Measurements from ENCODE around the gene ZNF514.
"Not testable (repeated sequence)": the region's sequence is repeated elsewhere in the genome, so short reads cannot be mapped to it uniquely, and the experiment has no call there.

Gene ZNF514

DNA sequence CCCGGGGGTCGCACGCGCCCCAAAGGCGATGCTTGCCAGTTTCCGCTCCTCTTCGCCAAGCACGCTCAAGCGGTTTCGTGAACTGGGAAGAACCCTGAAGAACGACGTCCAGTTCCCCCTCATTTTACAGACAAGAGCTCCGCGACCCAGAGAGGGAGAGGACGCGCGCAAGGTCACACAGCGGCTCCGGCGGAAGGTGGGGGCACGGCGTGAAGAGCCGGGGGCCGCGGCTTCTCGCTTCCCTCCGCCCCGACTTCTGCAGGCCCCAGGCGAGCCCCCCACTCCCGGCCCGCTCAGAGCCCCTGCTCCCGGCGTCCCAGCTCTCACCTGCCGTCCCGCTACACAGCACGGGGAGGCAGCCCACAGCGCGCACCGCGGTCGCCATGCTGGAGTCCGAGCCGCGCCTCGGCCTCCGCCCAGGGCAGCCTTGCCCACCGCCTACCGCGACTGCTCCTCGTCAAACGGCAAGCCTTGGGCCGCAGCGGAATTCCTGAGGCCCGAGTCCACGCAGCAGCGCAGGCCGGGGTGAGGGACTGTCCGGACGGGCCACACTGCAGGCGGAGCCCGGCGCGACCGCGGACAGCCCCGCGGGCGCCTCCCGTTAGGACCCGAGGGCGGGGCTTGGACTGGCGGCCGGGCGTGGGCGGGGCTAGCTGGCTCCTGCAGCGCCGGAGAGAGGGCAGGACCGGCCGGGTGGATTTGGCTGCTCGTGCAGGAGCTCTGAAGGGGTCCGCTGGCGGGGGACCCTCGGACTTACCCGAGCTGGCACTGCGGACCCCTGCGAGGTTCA is 38.0 kb downstream of the ZNF514 start, which contains the start of gene MRPS5:
Gene MRPS5 (minus strand): TSS at position 402 of the 790 bp plus-strand sequence. CDS start 17 bp downstream, at position 385.
- peak within 1 kb of the TSS; percentile 70 for H3K9ac ChIP-seq (ENCODE audit: low read depth, low read length)
- H3K4me3 ChIP-seq (ENCODE audit: low read depth, low read length) = peak within 1 kb of the TSS; percentile 94
- H3K36me3 ChIP-seq (ENCODE audit: control insufficient read depth, insufficient read depth, low read length) = no peaks in the 10 kb centered on the region
- no peaks in the 10 kb centered on the region for H3K27me3 ChIP-seq (ENCODE audit: control insufficient read depth, insufficient read depth, low read length)
- no peaks in the 10 kb centered on the region for H3K9me3 ChIP-seq (ENCODE audit: control insufficient read depth, insufficient read depth, low read length)
- H3K4me1 ChIP-seq (ENCODE audit: control insufficient read depth, insufficient read depth, low read length) = peaks cover 14% of the 10 kb centered on the region

DNA sequence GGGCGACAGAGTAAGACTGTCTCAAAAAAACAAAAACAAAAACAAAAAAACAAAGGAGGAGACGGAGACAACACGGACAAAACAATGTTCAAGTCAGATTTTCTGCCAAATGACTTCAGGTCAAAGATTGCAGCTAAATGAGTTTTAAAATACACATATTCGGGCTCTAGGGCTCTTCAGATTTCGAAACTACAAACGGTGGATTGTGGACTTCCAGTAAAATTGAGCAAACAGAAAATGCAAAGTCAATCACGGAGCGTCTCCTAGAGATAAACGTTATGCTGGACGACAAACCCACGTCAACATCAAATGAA is 38.6 kb downstream of the ZNF514 start:
- H3K27me3 ChIP-seq (ENCODE audit: control insufficient read depth, insufficient read depth, low read length) = no peaks in the 10 kb centered on the region
- peaks cover 14% of the 10 kb centered on the region for H3K4me1 ChIP-seq (ENCODE audit: control insufficient read depth, insufficient read depth, low read length)
- peak overlapping the region; percentile 51 for H3K9ac ChIP-seq (ENCODE audit: low read depth, low read length)

DNA sequence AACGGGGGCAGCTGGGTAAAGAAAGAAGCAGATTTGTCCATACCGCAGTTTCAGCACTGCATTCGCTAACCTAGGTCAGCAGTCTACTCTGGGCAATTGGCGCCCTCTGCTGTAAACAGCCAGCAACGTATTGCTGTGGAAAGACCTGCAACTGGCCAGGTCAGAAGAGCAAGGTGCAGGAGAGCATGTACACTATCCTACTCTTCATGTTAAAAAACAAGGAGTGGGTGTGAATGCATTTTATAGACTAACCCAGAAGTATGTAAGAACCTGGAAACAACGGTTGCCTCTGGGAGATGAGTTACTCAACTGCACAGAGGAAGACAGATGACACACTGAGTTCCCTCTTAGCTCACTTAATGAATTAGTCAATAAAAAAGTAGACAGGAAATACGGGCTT is 44.2 kb downstream of the ZNF514 start:
- no peak overlapping the region for H3K4me3 ChIP-seq (ENCODE audit: low read depth, low read length)
- no peak overlapping the region for H3K9ac ChIP-seq (ENCODE audit: low read depth, low read length)
- H3K9me3 ChIP-seq (ENCODE audit: control insufficient read depth, insufficient read depth, low read length) = no peaks in the 10 kb centered on the region
- no peaks in the 10 kb centered on the region for H3K27me3 ChIP-seq (ENCODE audit: control insufficient read depth, insufficient read depth, low read length)
- peaks cover 9% of the 10 kb centered on the region for H3K4me1 ChIP-seq (ENCODE audit: control insufficient read depth, insufficient read depth, low read length)
- H3K36me3 ChIP-seq (ENCODE audit: control insufficient read depth, insufficient read depth, low read length) = peaks cover 5% of the 10 kb centered on the region

More for the DNA sequence above, 38.6 kb downstream of the ZNF514 start:
- no peaks in the 10 kb centered on the region for H3K9me3 ChIP-seq (ENCODE audit: control insufficient read depth, insufficient read depth, low read length)
- peak overlapping the region; percentile 94 for H3K4me3 ChIP-seq (ENCODE audit: low read depth, low read length)
- no peaks in the 10 kb centered on the region for H3K36me3 ChIP-seq (ENCODE audit: control insufficient read depth, insufficient read depth, low read length)

DNA sequence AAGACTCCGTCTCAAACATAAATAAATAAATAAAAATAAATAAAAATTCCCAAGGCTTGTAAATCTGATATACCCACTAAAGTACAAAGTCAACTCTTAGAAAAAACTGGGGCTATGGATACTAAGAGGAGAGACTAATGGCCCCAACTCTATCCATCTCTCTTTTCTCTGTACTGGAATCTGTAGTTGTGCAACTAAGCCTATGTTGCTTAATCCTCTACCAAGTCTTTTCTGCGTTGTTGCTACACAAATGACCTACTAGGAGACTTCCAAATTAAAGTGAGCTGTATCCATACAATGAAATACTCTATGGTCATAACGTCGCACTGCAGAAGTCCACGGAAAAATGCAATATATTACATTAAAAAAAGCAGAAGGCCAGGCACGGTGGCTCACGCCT is 46.2 kb downstream of the ZNF514 start:
- H3K9me3 ChIP-seq (ENCODE audit: control insufficient read depth, insufficient read depth, low read length) = no peaks in the 10 kb centered on the region
- no peak overlapping the region for H3K4me3 ChIP-seq (ENCODE audit: low read depth, low read length)
- H3K9ac ChIP-seq (ENCODE audit: low read depth, low read length) = no peak overlapping the region
- H3K27me3 ChIP-seq (ENCODE audit: control insufficient read depth, insufficient read depth, low read length) = no peaks in the 10 kb centered on the region
- peaks cover 6% of the 10 kb centered on the region for H3K4me1 ChIP-seq (ENCODE audit: control insufficient read depth, insufficient read depth, low read length)
- H3K36me3 ChIP-seq (ENCODE audit: control insufficient read depth, insufficient read depth, low read length) = peaks cover 15% of the 10 kb centered on the region

DNA sequence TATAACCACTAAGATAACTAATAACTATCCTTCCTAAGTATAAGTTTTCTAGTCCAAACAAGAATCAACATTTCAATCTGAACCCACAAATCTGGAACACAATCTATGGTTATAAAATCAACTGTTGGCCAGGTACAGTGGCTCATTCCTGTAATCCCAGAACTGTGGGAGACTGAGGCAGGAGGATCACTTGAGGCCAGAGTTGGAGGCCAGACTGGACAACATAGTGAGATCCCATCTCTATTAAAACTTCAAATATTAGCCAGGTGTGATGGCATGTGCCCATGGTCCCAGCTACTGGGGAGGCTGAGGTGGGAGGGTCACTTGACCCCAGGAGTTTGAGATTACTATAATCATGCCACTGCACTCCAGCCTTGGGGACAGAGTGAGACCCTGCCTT is 49.3 kb downstream of the ZNF514 start:
- no peaks in the 10 kb centered on the region for H3K4me1 ChIP-seq (ENCODE audit: control insufficient read depth, insufficient read depth, low read length)
- H3K36me3 ChIP-seq (ENCODE audit: control insufficient read depth, insufficient read depth, low read length) = peaks cover 44% of the 10 kb centered on the region
- no peaks in the 10 kb centered on the region for H3K9me3 ChIP-seq (ENCODE audit: control insufficient read depth, insufficient read depth, low read length)
- H3K27me3 ChIP-seq (ENCODE audit: control insufficient read depth, insufficient read depth, low read length) = no peaks in the 10 kb centered on the region
- no peak overlapping the region for H3K4me3 ChIP-seq (ENCODE audit: low read depth, low read length)
- H3K9ac ChIP-seq (ENCODE audit: low read depth, low read length) = no peak overlapping the region

DNA sequence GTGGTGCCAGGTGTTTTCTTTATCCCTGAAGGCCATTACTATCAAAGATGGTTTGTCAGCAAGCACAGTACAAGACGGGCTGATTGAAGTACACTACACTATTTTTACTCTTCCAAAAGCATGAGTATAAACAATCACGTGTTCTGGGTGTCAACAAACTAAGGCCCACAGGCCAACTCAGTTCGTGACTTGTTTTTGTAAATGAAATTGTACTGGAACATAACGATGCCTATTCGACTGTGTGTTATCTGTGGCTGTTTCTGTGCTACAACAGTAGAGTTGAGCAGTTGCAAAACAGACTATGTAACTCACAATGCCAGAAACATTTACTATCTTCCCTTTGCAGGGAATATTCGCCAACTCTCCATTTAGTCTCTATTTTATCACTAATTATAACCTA is 50.4 kb downstream of the ZNF514 start:
- peaks cover 49% of the 10 kb centered on the region for H3K36me3 ChIP-seq (ENCODE audit: control insufficient read depth, insufficient read depth, low read length)
- H3K9me3 ChIP-seq (ENCODE audit: control insufficient read depth, insufficient read depth, low read length) = no peaks in the 10 kb centered on the region
- H3K27me3 ChIP-seq (ENCODE audit: control insufficient read depth, insufficient read depth, low read length) = no peaks in the 10 kb centered on the region
- no peaks in the 10 kb centered on the region for H3K4me1 ChIP-seq (ENCODE audit: control insufficient read depth, insufficient read depth, low read length)
- no peak overlapping the region for H3K4me3 ChIP-seq (ENCODE audit: low read depth, low read length)
- H3K9ac ChIP-seq (ENCODE audit: low read depth, low read length) = no peak overlapping the region

DNA sequence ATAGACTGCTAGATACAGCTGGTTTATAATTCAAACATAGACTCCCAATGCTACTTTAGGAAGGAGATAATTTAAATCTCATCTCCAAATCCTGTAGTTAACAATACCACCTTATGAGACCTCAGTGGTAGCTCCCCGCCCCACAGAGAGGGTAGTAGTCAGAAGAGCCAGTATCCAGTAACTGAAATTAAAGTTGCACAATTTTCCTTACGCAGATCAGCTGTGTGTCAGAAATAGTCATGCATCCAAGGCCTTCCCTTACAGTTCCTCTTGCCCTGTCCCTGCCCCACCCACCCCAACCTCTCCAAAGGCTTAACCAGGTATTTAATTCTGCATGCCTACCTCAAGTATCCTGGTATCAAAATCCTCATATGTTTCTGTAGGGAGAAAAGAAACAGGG is 53.6 kb downstream of the ZNF514 start:
- Histone ChIP-seq H3K4me1 (ENCODE audit: control insufficient read depth, insufficient read depth, low read length) (no peaks in the 10 kb centered on the region), H3K4me3 (ENCODE audit: low read depth, low read length) (no peak overlapping the region), H3K9me3 (ENCODE audit: control insufficient read depth, insufficient read depth, low read length) (no peaks in the 10 kb centered on the region), H3K9ac (ENCODE audit: low read depth, low read length) (no peak overlapping the region), H3K36me3 (ENCODE audit: control insufficient read depth, insufficient read depth, low read length) (peaks cover 50% of the 10 kb centered on the region), H3K27me3 (ENCODE audit: control insufficient read depth, insufficient read depth, low read length) (no peaks in the 10 kb centered on the region)

DNA sequence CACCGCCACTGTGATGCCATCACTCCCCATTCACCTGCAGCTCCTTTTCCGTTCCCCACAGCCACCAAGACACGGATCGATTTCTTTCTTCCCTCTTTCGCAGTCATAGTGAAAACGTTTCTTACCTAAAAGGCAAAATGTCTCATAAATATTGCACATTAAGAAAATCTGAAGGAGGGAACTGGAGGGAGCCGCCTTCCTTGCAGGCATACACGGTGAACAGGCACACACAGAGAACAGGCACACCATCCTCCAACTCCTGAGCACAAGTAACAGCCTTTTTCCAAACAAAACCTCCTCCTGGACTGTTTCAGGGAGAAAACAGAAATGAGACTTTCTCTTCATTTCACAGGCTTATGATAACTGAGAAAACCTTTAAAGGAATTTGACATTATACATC is 55.0 kb downstream of the ZNF514 start:
- Histone ChIP-seq H3K4me1 (ENCODE audit: control insufficient read depth, insufficient read depth, low read length) (no peaks in the 10 kb centered on the region), H3K36me3 (ENCODE audit: control insufficient read depth, insufficient read depth, low read length) (peaks cover 50% of the 10 kb centered on the region), H3K4me3 (ENCODE audit: low read depth, low read length) (no peak overlapping the region), H3K9ac (ENCODE audit: low read depth, low read length) (no peak overlapping the region), H3K9me3 (ENCODE audit: control insufficient read depth, insufficient read depth, low read length) (no peaks in the 10 kb centered on the region), H3K27me3 (ENCODE audit: control insufficient read depth, insufficient read depth, low read length) (no peaks in the 10 kb centered on the region)

DNA sequence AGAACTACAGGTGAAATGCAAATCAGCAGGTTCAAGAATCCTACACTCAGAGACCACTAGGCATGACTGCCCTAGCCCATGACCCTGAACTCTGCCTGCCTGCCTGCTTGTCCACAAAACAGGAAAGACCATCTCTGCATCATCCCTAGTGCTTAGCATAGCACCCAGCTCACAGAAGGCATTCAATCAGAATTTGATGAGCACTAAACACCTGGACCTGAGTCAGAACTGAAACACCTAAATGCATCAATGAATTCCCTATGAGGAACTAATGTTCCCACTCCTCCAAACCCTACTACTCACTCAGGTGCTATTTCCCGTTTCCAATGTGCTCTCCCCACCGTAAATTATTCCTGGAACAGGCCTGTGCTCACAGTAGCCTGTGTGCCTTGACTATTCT is 59.7 kb downstream of the ZNF514 start:
- Histone ChIP-seq H3K36me3 (ENCODE audit: control insufficient read depth, insufficient read depth, low read length) (peaks cover 15% of the 10 kb centered on the region), H3K9me3 (ENCODE audit: control insufficient read depth, insufficient read depth, low read length) (no peaks in the 10 kb centered on the region), H3K27me3 (ENCODE audit: control insufficient read depth, insufficient read depth, low read length) (no peaks in the 10 kb centered on the region), H3K4me1 (ENCODE audit: control insufficient read depth, insufficient read depth, low read length) (no peaks in the 10 kb centered on the region), H3K9ac (ENCODE audit: low read depth, low read length) (no peak overlapping the region), H3K4me3 (ENCODE audit: low read depth, low read length) (no peak overlapping the region)

DNA sequence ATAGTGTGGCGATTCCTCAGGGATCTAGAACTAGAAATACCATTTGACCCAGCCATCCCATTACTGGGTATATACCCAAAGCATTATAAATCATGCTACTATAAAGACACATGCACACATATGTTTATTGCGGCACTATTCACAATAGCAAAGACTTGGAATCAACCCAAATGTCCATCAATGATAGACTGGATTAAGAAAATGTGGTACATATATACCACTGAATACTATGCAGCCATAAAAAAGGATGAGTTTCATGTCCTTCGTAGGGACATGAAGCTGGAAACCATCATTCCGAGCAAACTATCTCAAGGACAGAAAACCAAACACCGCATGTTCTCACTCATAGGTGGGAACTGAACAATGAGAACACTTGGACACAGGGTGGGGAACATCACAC is 61.4 kb downstream of the ZNF514 start:
- not testable (repeated sequence) for H3K36me3 ChIP-seq (ENCODE audit: control insufficient read depth, insufficient read depth, low read length); H3K9me3 ChIP-seq (ENCODE audit: control insufficient read depth, insufficient read depth, low read length); H3K9ac ChIP-seq (ENCODE audit: low read depth, low read length); H3K4me1 ChIP-seq (ENCODE audit: control insufficient read depth, insufficient read depth, low read length); H3K27me3 ChIP-seq (ENCODE audit: control insufficient read depth, insufficient read depth, low read length); H3K4me3 ChIP-seq (ENCODE audit: low read depth, low read length)

Data from iPS-15b (cell line).